Adrenal gland (tissue), 12 donors: ENCODE data around the gene SEMA3A. TPM values are rescaled to one million over a fixed set of nuclear protein-coding genes. Genes with fewer than 3 reads are reported as not detected.

Source experiments
- DNase-seq, 7 donors: peaks; one replicate each; pipeline ENCODE4 v3.0.0-alpha.2; 2019 to 2020
- H3K27ac ChIP-seq, 5 donors: fragments of 200-600 bp; sonication (generic) in 4 of 5; 1 replicate in 3 of 5; 2 replicates in 2 of 5; pipeline versions ENCODE4 v1.5.1 to v1.8.0; 2016 to 2020; ENCODE audit warnings: mild to moderate bottlenecking in 1 of 5
- H3K27me3 ChIP-seq: fragments of 200-600 bp; 2 replicates; pipeline ENCODE4 v1.8.0; 2021
- H3K36me3 ChIP-seq, 2 donors: fragments of 200-600 bp; replicated peaks in 1 of 2; 1 replicate in 1 of 2; 2 replicates in 1 of 2; pipeline versions ENCODE4 v1.5.1 to v1.8.0; 2018 to 2022
- H3K4me1 ChIP-seq, 2 donors: fragments of 200-600 bp; replicated peaks in 1 of 2; 1 replicate in 1 of 2; 2 replicates in 1 of 2; pipeline versions ENCODE4 v1.5.1 to v1.8.0; 2018 to 2021
- H3K4me3 ChIP-seq, 4 donors: fragments of 200-600 bp; sonication (generic) in 3 of 4; one replicate each; pipeline ENCODE4 v1.5.1; 2016 to 2018
- H3K9me3 ChIP-seq, 3 donors: fragments of 200-600 bp; sonication (generic) in 1 of 3; replicated peaks in 1 of 3; 1 replicate in 2 of 3; 2 replicates in 1 of 3; pipeline versions ENCODE4 v1.5.1 to v1.8.0; 2016 to 2021
- CTCF ChIP-seq, 6 experiments: fragments of 450-650 bp in 4 of 6; fragments of 200-600 bp in 2 of 6; sonication (generic) in 1 of 6; IDR thresholded peaks; 1 replicate in 5 of 6; 2 replicates in 1 of 6; pipeline versions ENCODE4 v1.5.1 to v1.8.0; 2016 to 2021; ENCODE audit warnings: antibody characterized with exemption in 6 of 6, mild to moderate bottlenecking in 2 of 6, moderate library complexity in 1 of 6
- POLR2A ChIP-seq, 2 donors: fragments of 450-650 bp; IDR thresholded peaks; one replicate each; pipeline ENCODE4 v1.6.1; 2017; ENCODE audit warnings: antibody characterized with exemption in 2 of 2, mild to moderate bottlenecking in 2 of 2, moderate library complexity in 1 of 2
- WGBS, 4 donors: extraction: QIAGEN DNeasy Blood & Tissue Kit in 2 of 4; methylation state at CpG; one replicate each; pipeline versions ENCODE4 v1.1.5 to v1.1.7; 2013 to 2017; 5-methylcytosine and 5-hydroxymethylcytosine counted together
- intact Hi-C, 2 donors: fragments of 100-400 bp; cut with DNase I; formaldehyde crosslinking; loops; one replicate each; pipeline versions ENCODE4 v1.14.1 to v1.15.0; 2022 to 2023
- polyA plus RNA-seq, 3 donors: library from polyadenylated mRNA; stranded (reverse); fragments of 200-250 nt in 2 of 3; fragments of 350-450 nt in 1 of 3; fragmentation: Illumina TruSeq in 1 of 3; extraction: RNeasy Lipid Tissue Mini Kit (QIAGEN cat#74804) in 1 of 3; gene quantifications; one replicate each; pipeline ENCODE4 v1.2.3, GENCODE V29; 2013 to 2014
- total RNA-seq, 9 donors: library from RNA; depleted of rRNA in 4 of 9; stranded (reverse); fragments of >200 nt in 4 of 9; fragments of 120-200 nt in 1 of 9; fragmentation: NEBNext Ultra II Directional in 1 of 9; extraction: Animal tissue kit (Norgen Biotek cat#: 25700) in 1 of 9; gene quantifications; one replicate each; pipeline versions ENCODE4 v1.1.0 to v1.2.4, GENCODE V29; 2013 to 2023
- donor health status: healthy with polysubstance abuse.
- donor health status: Bipolar disorder and iron deficiency.
- donor health status: DM: yes; HTN: yes; CAD: no.
- donor health status: DM: no; HTN: no; CAD: no.
- donor health status: DM: no; HTN: no; CAD: no.
- donor health status: DM: yes; HTN: yes; CAD: no.

SEMA3A gene
- total and polyA plus RNA-seq, 12 donors = 0.24 to 17.5 (median 1.2) TPM

GRCh38 chr7:83946801-83947200 is 247.8 kb downstream of the SEMA3A start:
- intact Hi-C loops = no loop called here
- no peak overlapping the region for H3K4me3 ChIP-seq
- WGBS, 4 donors = 64 to 72% (median 67%) methylated on average over 3 of the region's 3 CpGs
- no peak overlapping the region for H3K27ac ChIP-seq
- no peak for DNase-seq
- no peaks in the 10 kb centered on the region for H3K4me1 ChIP-seq
- H3K36me3 ChIP-seq = no peaks in the 10 kb centered on the region
- H3K27me3 ChIP-seq = no peaks in the 10 kb centered on the region
- H3K9me3 ChIP-seq = no peaks in the 10 kb centered on the region
- no peak for TF ChIP-seq POLR2A (IDR thresholded peaks at IDR 0.05)
- no peak for TF ChIP-seq CTCF (IDR thresholded peaks at IDR 0.05)

GRCh38 chr7:83941300-83941699 is 253.3 kb downstream of the SEMA3A start:
- H3K4me3 ChIP-seq = no peak overlapping the region
- WGBS, 4 donors = 75 to 82% (median 78%) methylated on average over 4 of the region's 4 CpGs
- no peak overlapping the region for H3K27ac ChIP-seq
- no peaks in the 10 kb centered on the region for H3K4me1 ChIP-seq
- TF ChIP-seq CTCF (IDR thresholded peaks at IDR 0.05) (no peak), POLR2A (IDR thresholded peaks at IDR 0.05) (no peak)
- no peaks in the 10 kb centered on the region for H3K36me3 ChIP-seq
- intact Hi-C loops = no loop called here
- H3K9me3 ChIP-seq = no peaks in the 10 kb centered on the region
- DNase-seq = no peak
- no peaks in the 10 kb centered on the region for H3K27me3 ChIP-seq

- H3K4me3 ChIP-seq = no peak overlapping the region
- no peaks in the 10 kb centered on the region for H3K36me3 ChIP-seq
- DNase-seq = no peak
- TF ChIP-seq CTCF (IDR thresholded peaks at IDR 0.05) (no peak), POLR2A (IDR thresholded peaks at IDR 0.05) (no peak)
- WGBS, 4 donors = 91 to 94% (median 92%) methylated on average over 6 to 8 of the region's 8 CpGs
- H3K9me3 ChIP-seq = no peaks in the 10 kb centered on the region
- H3K27me3 ChIP-seq = no peaks in the 10 kb centered on the region
- no peak overlapping the region for H3K27ac ChIP-seq
- H3K4me1 ChIP-seq = no peaks in the 10 kb centered on the region
- intact Hi-C loops = loop anchor here in 1 of 2 donors (10.0 kb wide), 1 partner anchor 1087 kb away; no protein-coding TSS in a partner anchor
Observed at GRCh38 chr7:83937930-83938329, 256.7 kb downstream of the SEMA3A start.

- DNase-seq = peak; percentile 40 to 81 (median 63)
- no peaks in the 10 kb centered on the region for H3K9me3 ChIP-seq
- no peak overlapping the region for H3K4me3 ChIP-seq
- H3K27me3 ChIP-seq = no peaks in the 10 kb centered on the region
- 29 to 35% (median 34%) methylated on average over 5 of the region's 5 CpGs for WGBS, 4 donors
- intact Hi-C loops = loop anchor here in 1 of 2 donors (10.0 kb wide), 1 partner anchor 1089 kb away; no protein-coding TSS in a partner anchor
- no peaks in the 10 kb centered on the region for H3K36me3 ChIP-seq
- no peaks in the 10 kb centered on the region for H3K4me1 ChIP-seq
- TF ChIP-seq CTCF (IDR thresholded peaks at IDR 0.05) (peak; percentile 60 to 86 (median 65)), POLR2A (IDR thresholded peaks at IDR 0.05) (no peak)
- no peak overlapping the region for H3K27ac ChIP-seq
Observed at GRCh38 chr7:83936056-83936708, 258.4 kb downstream of the SEMA3A start.
